GM23248 (cell line): ENCODE measurements around the gene FCRL1.

Source experiments
- EZH2 ChIP-seq: fragments of 200-600 bp; sonication (generic); IDR thresholded peaks from 2 replicates; pipeline ENCODE4 v1.6.1; 2018; ENCODE audit warnings: antibody characterized with exemption, mild to moderate bottlenecking; ENCODE audit not compliant: insufficient read depth, poor library complexity, severe bottlenecking
- EZH2phosphoT487 ChIP-seq: fragments of 200-600 bp; sonication (generic); IDR thresholded peaks from 2 replicates; pipeline ENCODE4 v1.6.1; 2018; ENCODE audit warnings: antibody characterized with exemption, moderate library complexity, mild to moderate bottlenecking, low read depth; ENCODE audit not compliant: insufficient read depth

GRCh38 chr1:157856538-157856937, 36.6 kb upstream of the FCRL1 start:
- TF ChIP-seq EZH2phosphoT487 (no peak), EZH2 (no peak)
